Adrenal gland (tissue), 5 donors: Measurements from ENCODE around the gene CEACAM18.

ENCODE experiments used
- CTCF ChIP-seq, 6 experiments: fragments of 450-650 bp in 4 of 6; fragments of 200-600 bp in 2 of 6; sonication (generic) in 1 of 6; IDR thresholded peaks; 1 replicate in 5 of 6; 2 replicates in 1 of 6; pipeline versions ENCODE4 v1.5.1 to v1.8.0; 2016 to 2021; ENCODE audit warnings: antibody characterized with exemption in 6 of 6, mild to moderate bottlenecking in 2 of 6, moderate library complexity in 1 of 6
- POLR2A ChIP-seq, 2 donors: fragments of 450-650 bp; IDR thresholded peaks; one replicate each; pipeline ENCODE4 v1.6.1; 2017; ENCODE audit warnings: antibody characterized with exemption in 2 of 2, mild to moderate bottlenecking in 2 of 2, moderate library complexity in 1 of 2
- donor health status: DM: no; HTN: no; CAD: no.

- no peak for TF ChIP-seq CTCF (IDR thresholded peaks at IDR 0.05)
- no peak for TF ChIP-seq POLR2A (IDR thresholded peaks at IDR 0.05)
These were observed 7.4 kb upstream of the CEACAM18 start for GRCh38 chr19:51470966-51471365.
